Activated CD8-positive, alpha-beta T cell treated with anti-CD3 and anti-CD28 coated beads for 36 hours (primary cell): Measurements from ENCODE around the gene C17orf67. TPM values are rescaled to one million over a fixed set of nuclear protein-coding genes. Genes with fewer than 3 reads are reported as not detected.

ENCODE experiments used
- ATAC-seq: fragments of 200-7000 bp; cut with Tn5 transposase; one replicate; pipeline ENCODE4 v1.10.0; 2021; ENCODE audit warnings: mild to moderate bottlenecking, moderate library complexity
- CTCF ChIA-PET: fragments of 350-600 bp; sonication (Branson Sonifier 250); formaldehyde crosslinking; loops from one replicate; lab custom pipeline; 2021; ENCODE audit warnings: antibody characterized with exemption; lab: Charles Lee
- POLR2A ChIA-PET: fragments of 350-600 bp; sonication (Branson Sonifier 250); formaldehyde crosslinking; loops from one replicate; lab custom pipeline; 2021; ENCODE audit warnings: antibody characterized with exemption; lab: Charles Lee
- DNase-seq: peaks from one replicate; pipeline ENCODE4 v3.0.0-alpha.2; 2020
- H3K27ac Mint-ChIP-seq: one replicate; pipeline ENCODE4 v1.8.0; 2021; ENCODE audit warnings: mild to moderate bottlenecking, mixed read lengths
- H3K27me3 Mint-ChIP-seq: one replicate; pipeline ENCODE4 v1.8.0; 2021; ENCODE audit warnings: mixed read lengths
- H3K36me3 Mint-ChIP-seq: one replicate; pipeline ENCODE4 v1.8.0; 2021; ENCODE audit warnings: low read depth, mixed read lengths
- H3K4me1 Mint-ChIP-seq: one replicate; pipeline ENCODE4 v1.8.0; 2021; ENCODE audit warnings: low read depth, mixed read lengths
- H3K4me3 Mint-ChIP-seq: one replicate; pipeline ENCODE4 v1.8.0; 2021; ENCODE audit warnings: mild to moderate bottlenecking, moderate library complexity, mixed read lengths
- H3K9me3 Mint-ChIP-seq: one replicate; pipeline ENCODE4 v1.8.0; 2021; ENCODE audit warnings: mixed read lengths
- intact Hi-C: fragments of 100-400 bp; cut with micrococcal nuclease; formaldehyde crosslinking; loops from one replicate; pipeline ENCODE4 v1.10.0; 2022
- total RNA-seq, 2 experiments: library from RNA; stranded (reverse); gene quantifications; one replicate each; pipeline ENCODE4 v1.2.3, GENCODE V29; 2021
- TF ChIP-seq, protein P1 (sequence below): fragments of 200-600 bp; IDR thresholded peaks from one replicate; pipeline ENCODE4 v1.8.0; 2022; ENCODE audit warnings: antibody characterized with exemption, mild to moderate bottlenecking

Gene C17orf67
- total RNA-seq, 2 experiments from 2014 or later, result 2.3 TPM

DNA sequence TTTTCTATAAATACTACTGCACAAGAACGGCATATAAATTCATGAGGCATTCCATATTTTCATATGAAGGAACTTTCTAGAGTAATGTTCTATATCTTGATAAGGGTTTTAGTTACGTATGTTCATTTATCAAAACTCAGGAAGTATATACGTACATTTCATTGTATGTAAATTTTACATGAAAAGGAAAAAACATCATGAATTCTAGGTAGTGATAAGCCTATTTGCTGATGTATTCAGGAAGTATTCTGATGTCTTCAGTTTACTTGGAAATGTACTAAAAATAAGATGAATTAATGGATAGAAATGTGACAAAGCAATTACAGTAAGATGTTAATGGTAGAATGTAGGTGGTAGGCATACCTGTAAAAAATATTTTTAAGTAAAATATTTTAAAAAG, 5.0 kb upstream of the C17orf67 start:
- ATAC-seq, result no peak
- H3K4me1 Mint-ChIP-seq, result peaks cover 48% of the 10 kb centered on the region
- intact Hi-C loops, result no loop called here
- TF ChIP-seq, protein P1, sequence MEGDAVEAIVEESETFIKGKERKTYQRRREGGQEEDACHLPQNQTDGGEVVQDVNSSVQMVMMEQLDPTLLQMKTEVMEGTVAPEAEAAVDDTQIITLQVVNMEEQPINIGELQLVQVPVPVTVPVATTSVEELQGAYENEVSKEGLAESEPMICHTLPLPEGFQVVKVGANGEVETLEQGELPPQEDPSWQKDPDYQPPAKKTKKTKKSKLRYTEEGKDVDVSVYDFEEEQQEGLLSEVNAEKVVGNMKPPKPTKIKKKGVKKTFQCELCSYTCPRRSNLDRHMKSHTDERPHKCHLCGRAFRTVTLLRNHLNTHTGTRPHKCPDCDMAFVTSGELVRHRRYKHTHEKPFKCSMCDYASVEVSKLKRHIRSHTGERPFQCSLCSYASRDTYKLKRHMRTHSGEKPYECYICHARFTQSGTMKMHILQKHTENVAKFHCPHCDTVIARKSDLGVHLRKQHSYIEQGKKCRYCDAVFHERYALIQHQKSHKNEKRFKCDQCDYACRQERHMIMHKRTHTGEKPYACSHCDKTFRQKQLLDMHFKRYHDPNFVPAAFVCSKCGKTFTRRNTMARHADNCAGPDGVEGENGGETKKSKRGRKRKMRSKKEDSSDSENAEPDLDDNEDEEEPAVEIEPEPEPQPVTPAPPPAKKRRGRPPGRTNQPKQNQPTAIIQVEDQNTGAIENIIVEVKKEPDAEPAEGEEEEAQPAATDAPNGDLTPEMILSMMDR, result no peak
- no peak for DNase-seq
- CTCF ChIA-PET, result interaction anchor here (1.4 to 1.5 kb wide), 2 partner anchors 13 to 19 kb away, joined by 3 to 6 read pairs; no protein-coding TSS in a partner anchor
- H3K27me3 Mint-ChIP-seq, result no peaks in the 10 kb centered on the region
- H3K9me3 Mint-ChIP-seq, result no peaks in the 10 kb centered on the region
- H3K4me3 Mint-ChIP-seq, result no peak overlapping the region
- H3K27ac Mint-ChIP-seq, result no peak overlapping the region
- POLR2A ChIA-PET, result no interaction called here
- peaks cover 43% of the 10 kb centered on the region for H3K36me3 Mint-ChIP-seq

DNA sequence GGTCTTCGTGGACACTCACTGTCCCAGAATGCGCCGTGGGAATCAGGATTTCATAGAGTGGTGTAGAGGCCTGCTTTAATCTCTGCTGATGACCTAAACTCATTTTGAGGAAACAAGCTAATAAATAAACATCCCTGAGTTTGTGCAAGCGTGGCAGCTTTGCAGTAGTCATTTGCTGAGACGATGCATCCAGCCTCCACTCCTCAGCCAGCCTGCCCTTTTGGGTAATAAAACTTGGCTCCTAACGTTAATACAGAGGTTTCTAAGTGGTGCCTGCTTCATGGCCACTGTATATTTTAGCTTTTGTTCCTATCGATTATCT, 1.5 kb upstream of the C17orf67 start:
- Mint-ChIP-seq H3K36me3 (peaks cover 49% of the 10 kb centered on the region), H3K9me3 (no peaks in the 10 kb centered on the region), H3K4me1 (peaks cover 59% of the 10 kb centered on the region), H3K27me3 (no peaks in the 10 kb centered on the region), H3K27ac (peak overlapping the region; percentile 94), H3K4me3 (peak overlapping the region; percentile 94)
- ATAC-seq (no peak), DNase-seq (no peak)
- ChIA-PET CTCF (interaction anchor here (1.0 to 2.9 kb wide), 7 partner anchors 8 to 89 kb away, joined by 3 to 21 read pairs (median 3); partner anchors contain the start of gene TRIM25), POLR2A (interaction anchor here (0.7 to 2.0 kb wide), 12 partner anchors 10 to 241 kb away, joined by 3 to 6 read pairs (median 4); partner anchors contain the start of genes COIL, NOG and TRIM25)
- TF ChIP-seq, protein P1, result no peak
- intact Hi-C loops, result no loop called here

DNA sequence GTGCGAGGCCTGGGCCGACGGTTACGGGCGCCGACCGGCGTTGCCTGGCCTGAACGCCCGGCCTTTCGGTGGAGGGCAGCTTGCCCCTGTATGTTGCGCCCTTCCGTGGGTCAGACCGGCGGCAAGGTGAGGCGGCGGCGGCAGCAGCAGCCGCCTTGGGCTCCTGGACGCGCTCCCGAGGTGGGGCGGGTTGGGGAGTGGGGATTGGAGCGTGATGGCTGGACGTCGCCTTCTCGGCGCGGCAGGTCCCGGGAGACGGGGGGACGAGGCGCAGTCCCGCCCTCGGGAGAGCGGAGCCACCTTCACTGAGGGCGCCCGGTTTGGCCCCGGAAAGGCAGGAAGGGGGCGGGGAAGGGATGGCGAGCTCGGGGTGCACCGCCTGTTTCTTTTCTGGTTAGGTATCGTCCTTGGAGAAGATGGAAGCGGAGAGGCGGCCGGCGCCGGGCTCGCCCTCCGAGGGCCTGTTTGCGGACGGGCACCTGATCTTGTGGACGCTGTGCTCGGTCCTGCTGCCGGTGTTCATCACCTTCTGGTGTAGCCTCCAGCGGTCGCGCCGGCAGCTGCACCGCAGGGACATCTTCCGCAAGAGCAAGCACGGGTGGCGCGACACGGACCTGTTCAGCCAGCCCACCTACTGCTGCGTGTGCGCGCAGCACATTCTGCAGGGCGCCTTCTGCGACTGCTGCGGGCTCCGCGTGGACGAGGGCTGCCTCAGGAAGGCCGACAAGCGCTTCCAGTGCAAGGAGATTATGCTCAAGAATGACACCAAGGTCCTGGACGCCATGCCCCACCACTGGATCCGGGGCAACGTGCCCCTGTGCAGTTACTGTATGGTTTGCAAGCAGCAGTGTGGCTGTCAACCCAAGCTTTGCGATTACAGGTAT, 902 bp upstream of the C17orf67 start:
- ChIA-PET CTCF (interaction anchor here (1.0 to 2.9 kb wide), 8 partner anchors 7 to 88 kb away, joined by 3 to 21 read pairs (median 4); partner anchors contain the start of gene TRIM25), POLR2A (interaction anchor here (0.7 to 2.0 kb wide), 16 partner anchors 9 to 241 kb away, joined by 3 to 6 read pairs (median 4); partner anchors contain the start of genes COIL, NOG and TRIM25)
- ATAC-seq (peak; percentile 38), DNase-seq (peak; percentile 85)
- Mint-ChIP-seq H3K4me3 (peak overlapping the region; percentile 94), H3K9me3 (no peaks in the 10 kb centered on the region), H3K4me1 (peaks cover 57% of the 10 kb centered on the region), H3K27me3 (no peaks in the 10 kb centered on the region), H3K27ac (peak overlapping the region; percentile 94), H3K36me3 (peaks cover 47% of the 10 kb centered on the region)
- intact Hi-C loops, result no loop called here
- TF ChIP-seq, protein P1, result no peak

DNA sequence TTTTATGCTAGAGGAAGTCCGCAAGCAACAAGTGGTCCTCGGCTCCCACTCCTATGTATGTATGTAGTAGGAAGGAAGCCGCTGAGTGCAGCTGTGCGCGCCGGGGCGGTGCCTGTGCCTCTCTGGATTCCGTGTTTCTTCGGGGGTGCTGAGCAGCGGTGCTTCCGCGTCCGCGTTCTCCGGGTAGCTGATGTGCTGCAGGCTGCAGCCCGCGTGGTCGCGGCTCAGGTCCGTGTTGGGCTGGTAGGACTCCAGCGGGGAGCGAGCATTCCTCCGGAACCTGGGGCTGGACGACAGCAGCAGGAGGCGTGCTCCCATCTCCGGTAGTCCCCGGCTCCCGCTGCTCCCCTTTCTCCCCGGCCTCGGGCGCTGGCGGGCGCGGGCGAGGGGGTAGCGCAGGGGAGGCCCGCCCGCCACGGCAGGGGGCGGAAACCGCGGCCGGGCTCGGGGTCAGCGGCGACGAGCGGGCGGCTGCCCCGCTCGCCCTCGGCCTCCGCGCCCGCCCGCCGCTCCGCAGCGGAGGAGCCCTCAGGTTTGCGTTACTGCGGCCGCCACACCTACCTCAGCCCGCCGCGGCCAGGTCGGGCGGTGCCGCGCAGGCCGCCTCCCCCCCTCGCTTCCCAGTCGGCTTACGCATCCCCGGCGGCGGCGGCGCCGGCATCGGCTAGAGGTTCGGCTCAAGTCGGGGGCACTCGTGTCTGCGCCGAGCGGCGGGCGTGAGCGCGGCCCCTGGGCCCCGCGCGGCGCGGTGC, 487 bp downstream of the C17orf67 start:
- CTCF ChIA-PET, result interaction anchor here (1.7 to 2.3 kb wide), 4 partner anchors 8 to 81 kb away, joined by 4 to 12 read pairs (median 6); partner anchors contain the start of gene TRIM25
- Mint-ChIP-seq H3K4me1 (peaks cover 47% of the 10 kb centered on the region), H3K27ac (peak overlapping the region; percentile 85), H3K36me3 (peaks cover 42% of the 10 kb centered on the region), H3K4me3 (peak overlapping the region; percentile 94), H3K9me3 (no peaks in the 10 kb centered on the region), H3K27me3 (no peaks in the 10 kb centered on the region)
- ATAC-seq, result peak; percentile 62
- TF ChIP-seq, protein P1, result no peak
- DNase-seq, result peak; percentile 75
- intact Hi-C loops, result no loop called here
- POLR2A ChIA-PET, result interaction anchor here (1.2 to 1.8 kb wide), 8 partner anchors 9 to 252 kb away, joined by 3 to 5 read pairs (median 4); partner anchors contain the start of genes AKAP1 and TRIM25
